NK-92 treated with Interleukin-12 subunit alpha and Interleukin-12 subunit beta, amount 100 ng/mL, for 24 hours (cell line): ENCODE results near the gene VAPA.

Experiments used
- DNase-seq: peaks from one replicate; lab custom pipeline; 2025; lab: John Stamatoyannopoulos, UW

The VAPA gene

DNA sequence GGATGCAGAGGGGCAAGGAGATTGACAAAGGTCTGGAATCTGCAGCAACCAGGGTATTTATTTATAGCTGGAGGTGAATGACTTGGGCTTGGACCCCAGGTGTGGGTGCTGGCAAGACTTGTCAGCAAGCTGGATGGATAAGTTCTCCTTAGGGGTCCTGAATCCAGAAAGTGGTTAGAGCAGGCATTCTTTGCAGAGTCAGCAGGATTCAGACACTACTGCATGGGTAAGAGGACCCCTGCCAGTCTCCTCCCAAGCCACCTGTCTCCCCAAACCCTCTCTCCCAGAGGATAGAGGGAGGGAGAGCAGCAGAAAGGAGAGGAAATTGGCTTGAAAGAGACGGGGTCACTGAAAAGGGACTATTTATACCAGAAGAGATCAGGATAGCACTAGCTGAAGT lies 89.5 kb downstream of the VAPA start:
- DNase-seq, result no peak

DNA sequence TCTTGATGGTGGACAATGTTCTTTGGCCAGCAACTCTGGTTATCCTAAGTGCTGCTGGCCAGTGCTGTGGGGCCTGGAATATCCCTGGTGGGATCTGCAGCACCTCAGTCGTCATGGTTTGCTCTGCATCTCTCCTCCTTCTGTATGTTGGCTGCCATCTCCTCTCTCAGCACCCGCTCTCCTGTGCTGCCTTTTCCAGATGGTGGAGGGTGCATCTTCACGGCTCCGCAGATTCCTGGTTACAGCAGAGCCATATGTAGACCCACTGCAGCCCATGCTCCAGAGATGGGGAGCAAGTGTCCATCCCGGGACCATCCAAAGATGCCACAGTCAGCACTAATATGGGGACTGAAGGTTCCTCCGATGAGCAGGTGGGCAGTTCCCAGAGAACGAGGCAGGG lies 90.0 kb downstream of the VAPA start:
- no peak for DNase-seq

DNA sequence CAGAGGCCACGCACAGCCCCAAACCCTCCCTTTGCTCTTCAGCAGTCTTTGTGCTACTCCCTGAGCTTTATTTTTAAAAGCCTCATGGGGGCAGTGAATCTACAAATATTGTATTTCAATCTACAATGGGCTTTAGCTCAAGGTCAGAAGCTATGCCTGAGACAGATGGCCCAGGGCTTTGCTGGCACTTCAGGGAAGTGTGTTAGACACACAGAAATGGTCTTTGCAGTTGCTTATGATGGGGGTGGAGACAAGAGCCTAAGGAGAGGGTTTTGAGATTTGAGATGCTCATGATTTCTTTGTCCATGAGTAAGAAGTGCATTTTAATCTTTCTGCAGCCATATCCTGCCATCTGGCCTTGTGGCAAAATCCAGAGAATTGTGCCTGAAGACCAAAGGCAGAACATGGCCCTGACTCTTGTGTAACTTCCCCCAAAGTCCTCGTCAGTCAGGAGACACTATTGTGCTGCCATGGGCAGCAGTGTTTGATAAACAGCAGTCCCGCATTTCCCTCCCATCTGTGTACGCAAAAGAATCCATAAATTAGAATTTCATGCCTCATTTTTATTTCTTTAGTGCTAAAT lies 92.6 kb downstream of the VAPA start:
- no peak for DNase-seq

DNA sequence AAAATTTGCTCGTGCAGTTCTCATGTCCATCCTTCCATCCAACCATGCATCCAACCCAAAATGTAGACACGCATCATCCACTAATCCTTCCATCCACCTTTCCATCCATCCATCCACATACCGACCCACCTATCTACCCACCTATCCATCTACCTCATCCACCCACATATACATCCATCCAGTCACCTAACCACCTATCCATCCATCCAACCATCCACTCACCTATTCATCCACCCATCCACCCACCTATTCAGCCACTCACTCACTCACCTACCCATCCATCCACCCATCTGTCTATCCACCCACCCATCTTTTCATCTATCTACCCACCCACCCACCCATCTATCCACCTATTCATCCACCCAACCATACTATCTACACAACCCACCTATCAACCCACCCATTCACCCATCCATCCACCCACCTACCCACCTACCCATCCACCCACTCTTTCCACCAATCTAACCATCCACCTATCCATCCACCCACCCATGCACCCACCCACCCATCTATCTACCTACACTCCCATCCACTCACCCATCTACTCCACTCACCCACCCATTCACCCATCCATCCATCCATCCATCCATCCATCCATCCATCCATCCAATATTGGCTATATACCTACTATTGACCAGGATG lies 94.3 kb downstream of the VAPA start:
- no peak for DNase-seq
